GM18861 (cell line): ENCODE data around the gene PRPF4.

Experiments used
- ATAC-seq: cut with Tn5 transposase; IDR thresholded peaks from one replicate; pipeline ENCODE4 v1.9.1; 2021; ENCODE audit not compliant: unreplicated experiment

The PRPF4 gene

DNA sequence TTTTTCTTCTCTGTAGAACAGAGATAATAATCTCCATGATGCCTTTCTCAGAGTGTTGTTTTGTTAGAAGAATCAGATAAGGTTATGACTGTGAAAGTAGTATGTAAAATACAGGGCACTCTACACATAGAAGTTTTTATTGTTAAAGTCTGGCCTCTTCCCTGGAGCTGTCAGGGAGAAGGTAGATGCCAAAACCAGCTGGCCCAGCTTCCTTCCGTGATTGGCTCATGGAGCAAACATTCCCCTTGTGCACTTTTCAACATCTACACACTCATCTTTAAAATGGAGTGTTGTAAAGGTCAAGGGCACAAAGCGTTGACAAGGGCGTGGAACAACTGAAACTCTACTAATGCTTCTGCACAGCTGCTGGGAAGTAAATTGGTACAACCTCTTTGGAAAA, 35.1 kb downstream of the PRPF4 start:
- no peak for ATAC-seq

DNA sequence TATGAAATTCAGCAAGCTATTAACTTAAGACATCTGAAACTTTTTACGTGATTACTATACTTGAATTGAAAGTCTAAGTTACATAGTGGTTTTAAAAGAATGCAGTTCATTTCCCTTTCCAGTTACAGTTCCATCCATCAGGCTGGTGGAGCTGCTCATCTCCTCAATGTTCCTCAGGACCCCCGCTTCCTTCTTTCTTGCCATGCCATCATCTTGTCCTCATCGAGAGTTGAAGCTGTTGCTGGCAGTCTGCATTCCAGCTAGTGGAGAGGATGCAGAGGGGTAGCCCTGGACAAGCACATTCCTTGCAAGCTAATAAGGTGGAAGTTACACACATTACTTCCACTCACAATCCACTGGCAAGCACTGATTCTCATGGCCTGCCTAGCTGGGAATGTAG, 36.5 kb downstream of the PRPF4 start:
- ATAC-seq, result no peak

DNA sequence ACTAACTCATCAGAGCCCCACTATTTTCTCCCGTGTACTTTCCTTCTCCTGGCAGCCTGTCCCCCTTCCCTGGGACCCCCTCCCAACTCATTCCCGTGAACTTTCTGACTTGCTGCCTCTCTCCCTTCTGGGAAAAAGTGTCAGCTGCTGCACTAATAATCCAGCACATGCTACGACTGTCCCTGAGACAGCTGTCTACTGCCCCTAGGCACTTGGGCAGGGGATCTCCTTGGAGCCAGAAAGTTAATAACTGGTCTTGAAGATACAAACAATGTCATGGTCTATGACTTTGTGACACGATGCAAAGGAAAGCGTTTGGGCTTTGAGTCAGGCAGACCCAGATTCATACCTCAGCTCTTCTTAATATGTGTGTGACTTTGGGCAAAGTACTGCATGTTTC, 37.8 kb downstream of the PRPF4 start:
- ATAC-seq, result no peak

DNA sequence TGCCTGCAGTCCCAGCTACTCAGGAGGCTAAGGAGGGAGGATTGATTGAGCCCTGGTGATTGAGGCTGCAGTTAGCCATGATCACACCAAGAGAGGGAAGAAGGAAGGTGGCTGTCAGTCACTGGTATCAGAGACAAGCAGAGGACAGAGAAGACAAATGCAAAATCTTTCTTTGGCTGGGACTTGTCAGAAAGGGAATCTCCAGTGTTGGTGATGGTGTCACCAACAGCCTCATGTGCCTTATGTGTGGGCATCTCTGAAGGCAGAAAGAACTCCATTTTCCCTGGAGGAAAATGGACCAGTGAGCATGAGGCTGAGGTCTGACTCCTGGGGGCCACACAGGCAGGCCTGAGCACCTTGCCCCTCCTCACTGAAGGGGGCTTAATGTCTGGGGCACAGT, 39.8 kb downstream of the PRPF4 start:
- ATAC-seq, result no peak

DNA sequence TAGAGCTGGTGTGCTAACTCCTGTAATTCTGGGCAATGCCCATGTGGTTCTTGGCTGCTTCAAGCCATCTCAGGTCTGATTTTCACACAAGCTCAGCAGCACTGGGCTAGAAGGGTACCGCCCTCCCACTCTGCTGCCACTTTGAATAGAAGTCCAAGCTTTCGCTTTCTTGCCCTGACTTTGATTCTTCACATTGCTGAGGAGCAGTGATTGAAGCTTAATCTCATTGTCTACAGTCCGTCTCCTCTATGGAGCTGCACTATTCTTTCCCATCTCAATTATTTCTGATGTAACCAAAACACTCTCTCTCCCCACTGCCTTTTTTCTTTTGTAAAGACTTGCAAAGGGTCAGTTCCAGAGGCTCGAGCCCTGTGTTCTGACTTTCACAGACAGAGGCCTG, 40.6 kb downstream of the PRPF4 start:
- ATAC-seq, result no peak

DNA sequence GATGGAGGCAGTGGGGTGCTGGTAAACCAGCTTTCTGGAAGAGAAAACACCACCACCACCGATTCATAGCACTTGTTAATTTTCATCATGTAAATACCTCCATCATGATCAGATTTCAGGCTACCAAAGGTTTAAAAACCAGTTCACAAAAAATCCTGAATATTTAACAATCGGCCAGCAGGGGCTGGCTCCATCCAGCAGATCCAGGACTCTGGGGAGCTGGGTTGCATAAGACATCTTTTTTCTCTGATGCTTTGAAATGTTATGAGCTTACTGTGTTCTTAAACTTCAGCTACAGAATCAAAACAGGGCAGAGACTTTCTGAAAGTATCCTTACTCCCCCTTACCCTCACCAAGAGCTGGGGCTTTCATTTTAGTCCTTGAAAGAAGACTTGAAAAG, 42.3 kb downstream of the PRPF4 start:
- ATAC-seq, result no peak

DNA sequence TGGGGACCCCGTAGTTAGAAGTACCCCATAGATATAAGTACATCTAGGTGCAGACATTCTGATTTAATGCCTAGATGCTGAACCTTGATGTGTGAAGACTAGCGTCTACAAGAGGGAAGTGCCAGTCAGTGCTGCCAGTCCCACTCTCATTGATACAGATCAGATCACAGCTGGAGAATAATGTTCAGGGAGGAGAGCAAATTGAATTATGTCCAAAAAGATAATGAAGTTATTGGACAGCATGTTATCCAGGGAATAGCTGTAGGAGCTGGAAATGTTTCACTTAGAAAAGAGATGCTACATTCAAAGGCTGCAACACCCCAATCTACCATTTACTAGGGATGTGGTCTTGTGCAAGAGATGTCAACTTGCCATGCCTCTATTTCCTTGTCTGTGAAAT, 43.6 kb downstream of the PRPF4 start:
- ATAC-seq, result no peak

DNA sequence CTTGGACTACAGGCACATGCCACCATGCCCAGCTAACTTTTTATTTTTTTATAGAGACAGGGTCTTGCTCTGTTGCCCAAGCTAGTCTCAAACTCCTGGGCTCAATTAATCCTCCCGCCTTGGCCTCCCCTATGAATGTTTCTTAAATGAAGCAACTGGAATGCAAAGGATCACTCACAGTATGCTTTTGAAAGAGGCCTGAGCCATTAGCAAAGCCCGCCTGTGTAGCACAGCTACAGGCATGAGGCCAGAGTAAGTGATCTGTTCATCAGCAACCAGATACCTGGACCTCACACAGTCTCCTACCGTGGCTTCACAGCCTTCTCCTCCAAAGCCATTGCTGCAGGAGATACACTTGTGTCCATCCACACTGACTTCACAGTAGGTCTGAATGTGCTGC, 44.6 kb downstream of the PRPF4 start:
- no peak for ATAC-seq

DNA sequence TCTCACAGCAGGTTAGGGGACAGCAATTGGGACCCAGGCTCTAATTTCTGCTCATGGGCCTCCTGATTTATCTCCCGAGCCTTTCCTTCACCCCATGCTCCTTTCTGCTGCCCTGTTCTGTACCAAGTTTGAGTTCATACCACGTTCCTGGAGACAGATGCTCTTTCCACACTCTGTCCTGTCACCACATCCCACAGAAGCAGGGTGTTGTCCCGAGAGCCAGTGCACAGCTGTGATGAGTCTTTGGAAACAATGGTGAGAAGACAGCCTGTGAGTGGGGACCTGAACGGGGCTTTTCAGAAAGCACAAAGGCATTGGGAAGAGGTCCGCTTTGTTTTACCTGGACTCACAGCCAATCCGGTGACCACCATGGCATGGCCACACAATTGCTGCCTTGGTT, 47.2 kb downstream of the PRPF4 start:
- no peak for ATAC-seq

DNA sequence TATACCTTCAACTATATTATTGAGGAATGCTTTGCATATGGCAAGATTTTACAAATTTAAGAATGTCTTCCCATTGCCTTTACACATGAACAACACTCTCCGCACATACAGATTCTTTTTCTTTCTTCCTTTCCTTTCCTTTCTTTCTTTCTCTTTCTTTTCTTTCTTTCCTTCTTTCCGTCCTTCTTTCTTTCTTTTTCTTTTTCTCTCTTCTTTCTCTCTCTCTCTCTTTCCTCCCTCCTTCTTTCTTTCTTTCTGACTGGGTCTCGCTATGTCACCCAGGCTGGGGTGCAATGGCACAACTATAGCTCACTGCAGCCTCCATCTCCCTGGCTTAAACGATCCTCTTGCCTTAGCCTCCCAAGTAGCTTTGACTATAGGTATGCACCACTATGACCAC, 50.8 kb downstream of the PRPF4 start:
- ATAC-seq, result no peak

DNA sequence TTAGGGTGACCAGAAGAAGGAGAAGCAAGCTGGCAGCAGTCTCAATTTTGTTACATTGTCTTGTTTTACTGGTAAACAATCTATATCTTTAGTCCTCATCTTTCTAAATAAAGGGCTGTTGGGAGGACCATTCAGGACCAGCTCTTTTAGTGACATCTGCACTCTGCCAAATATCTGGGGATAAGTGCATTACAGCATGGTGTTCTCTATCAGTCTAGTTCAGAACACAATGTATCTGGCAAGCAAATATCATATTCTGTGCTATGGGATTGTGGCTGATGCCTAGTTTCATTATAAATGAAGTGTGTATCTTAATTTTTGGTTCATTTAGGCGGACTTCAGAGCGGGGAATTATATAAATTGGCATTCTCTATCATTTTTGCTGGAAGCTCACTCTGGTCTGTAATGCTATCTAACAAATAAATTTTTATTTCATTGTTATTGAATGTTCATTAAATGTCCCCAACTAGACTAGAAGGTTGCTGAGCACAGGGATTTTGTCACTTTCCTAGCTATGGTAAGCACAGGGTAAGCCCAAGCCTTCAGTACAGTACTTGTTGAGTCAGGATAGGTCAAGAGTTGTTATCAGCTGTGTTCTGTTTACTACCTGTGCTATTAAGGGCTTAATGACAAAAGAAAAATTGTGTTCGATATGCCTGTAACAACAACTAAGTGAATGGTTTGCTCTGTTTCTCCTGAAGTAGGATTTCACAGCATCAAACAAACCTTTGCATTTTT, 52.8 kb downstream of the PRPF4 start:
- no peak for ATAC-seq

DNA sequence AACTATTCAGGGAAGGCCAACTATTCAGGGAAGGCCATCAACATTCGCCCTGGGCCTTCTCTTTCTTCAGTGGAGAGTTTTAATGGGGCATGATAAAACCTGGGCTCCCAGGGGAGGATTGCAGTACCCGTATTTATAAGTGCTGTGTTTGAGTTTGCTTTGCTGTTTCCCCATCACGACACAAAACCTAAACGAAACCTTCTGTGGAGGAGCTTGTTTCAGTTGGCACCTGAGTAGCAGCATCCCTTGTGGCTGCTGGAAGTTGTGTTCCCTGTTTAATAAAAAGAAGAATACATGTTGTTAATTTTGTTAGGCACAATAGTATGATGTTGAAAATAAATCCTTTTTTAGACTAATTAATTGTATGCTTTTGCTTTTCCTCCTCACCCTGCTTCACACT, 56.3 kb downstream of the PRPF4 start:
- no peak for ATAC-seq

DNA sequence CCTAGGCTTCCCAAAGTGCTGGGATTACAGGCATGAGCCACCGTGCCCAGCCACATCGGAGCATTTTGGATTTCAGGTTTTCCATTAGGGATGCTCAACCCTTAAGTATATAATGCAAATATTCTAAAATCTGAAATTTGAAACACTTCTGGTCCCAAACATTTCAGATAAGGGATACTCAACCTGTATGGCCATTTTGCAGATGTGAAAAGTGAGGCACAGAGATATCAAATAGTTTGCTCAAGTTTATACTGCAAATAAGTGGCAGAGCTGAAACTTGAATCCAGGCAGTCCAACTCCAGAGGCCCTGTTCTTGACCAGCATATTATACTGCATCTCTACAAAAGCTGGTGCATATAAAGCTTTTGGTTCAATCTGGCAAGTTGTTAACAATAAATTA, 62.3 kb downstream of the PRPF4 start:
- ATAC-seq, result no peak

DNA sequence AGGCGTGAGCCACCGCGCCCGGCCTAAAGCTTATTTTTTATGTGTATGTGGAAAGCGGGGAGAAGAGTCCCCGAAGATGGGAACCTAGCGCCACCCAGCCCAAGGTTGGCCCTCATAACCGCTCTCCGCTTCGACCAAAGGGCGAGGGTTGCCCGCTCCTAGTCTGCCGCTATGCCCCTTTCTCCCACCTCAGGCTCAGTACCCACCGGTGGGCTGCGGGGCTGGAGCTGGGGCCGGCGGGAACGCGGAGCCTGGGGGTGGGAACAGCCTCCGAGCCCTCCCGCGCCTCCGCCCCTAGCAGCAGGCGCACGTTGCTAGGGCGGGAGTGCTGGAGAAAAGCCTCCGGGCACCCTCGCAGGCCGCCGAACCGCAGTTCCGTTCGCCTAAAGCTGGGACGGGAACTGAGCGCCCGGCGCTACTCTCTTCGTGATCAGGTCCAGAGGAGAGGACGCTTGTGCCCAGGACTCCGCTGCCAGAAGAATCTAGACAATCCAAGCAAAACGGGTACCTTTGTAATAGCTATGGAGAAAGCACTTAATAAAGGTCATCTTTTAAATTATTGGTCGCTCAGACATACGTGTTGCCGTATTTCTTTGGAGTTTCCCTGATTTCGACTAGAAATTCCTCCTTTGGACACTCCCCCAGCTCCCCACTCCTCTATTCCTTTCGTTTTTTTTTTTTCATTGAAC, 64.7 kb downstream of the PRPF4 start, which contains the start of gene WDR31:
TSS of gene WDR31 (minus strand) at position 265 of the 689 bp plus-strand sequence. CDS start 8,253 bp downstream, outside the sequence.
- peak; percentile 98 for ATAC-seq

DNA sequence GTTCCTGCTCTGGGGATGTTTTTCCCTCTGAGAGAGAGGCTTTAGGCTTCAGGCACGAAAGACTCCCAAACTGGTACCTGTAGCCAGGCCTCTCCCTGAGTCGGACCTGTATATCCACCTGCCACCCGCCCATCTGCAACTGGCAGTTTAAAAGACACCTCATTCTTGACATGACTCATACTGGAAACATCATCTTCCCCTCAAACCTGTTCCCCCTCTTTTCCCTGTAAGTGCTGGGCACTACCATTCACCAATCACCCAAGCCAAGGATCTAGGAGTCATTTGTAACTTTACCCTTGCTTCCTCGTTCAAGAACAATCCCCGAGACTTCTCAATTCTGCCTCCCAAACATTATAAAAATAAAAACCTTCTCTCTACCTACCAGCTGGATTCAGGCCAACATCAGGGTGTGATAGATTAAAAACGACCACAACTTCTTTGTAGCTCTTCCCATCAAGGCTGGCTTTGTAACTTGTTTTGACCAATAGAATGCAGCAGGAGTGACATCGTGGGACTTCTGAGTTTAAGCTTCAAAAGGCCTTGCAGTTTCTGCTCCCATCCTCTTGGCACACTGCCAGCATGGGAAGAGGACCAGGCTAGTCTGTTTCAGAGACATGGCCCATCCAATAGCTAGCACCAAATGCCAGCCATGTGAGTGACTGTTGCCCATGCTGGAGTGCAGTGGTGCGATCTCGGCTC, 66.4 kb downstream of the PRPF4 start:
- no peak for ATAC-seq
